Fibroblast of skin of left biceps (primary cell): ENCODE data around the gene GORASP2.
"Not testable (repeated sequence)": the region's sequence is repeated elsewhere in the genome, so short reads cannot be mapped to it uniquely, and the experiment has no call there.

Experiments
- DNase-seq, 2 experiments: peaks; one replicate each; pipeline ENCODE4 v3.0.0-alpha.2; 2013; ENCODE audit warnings: low read depth in 2 of 2

The GORASP2 gene

DNA sequence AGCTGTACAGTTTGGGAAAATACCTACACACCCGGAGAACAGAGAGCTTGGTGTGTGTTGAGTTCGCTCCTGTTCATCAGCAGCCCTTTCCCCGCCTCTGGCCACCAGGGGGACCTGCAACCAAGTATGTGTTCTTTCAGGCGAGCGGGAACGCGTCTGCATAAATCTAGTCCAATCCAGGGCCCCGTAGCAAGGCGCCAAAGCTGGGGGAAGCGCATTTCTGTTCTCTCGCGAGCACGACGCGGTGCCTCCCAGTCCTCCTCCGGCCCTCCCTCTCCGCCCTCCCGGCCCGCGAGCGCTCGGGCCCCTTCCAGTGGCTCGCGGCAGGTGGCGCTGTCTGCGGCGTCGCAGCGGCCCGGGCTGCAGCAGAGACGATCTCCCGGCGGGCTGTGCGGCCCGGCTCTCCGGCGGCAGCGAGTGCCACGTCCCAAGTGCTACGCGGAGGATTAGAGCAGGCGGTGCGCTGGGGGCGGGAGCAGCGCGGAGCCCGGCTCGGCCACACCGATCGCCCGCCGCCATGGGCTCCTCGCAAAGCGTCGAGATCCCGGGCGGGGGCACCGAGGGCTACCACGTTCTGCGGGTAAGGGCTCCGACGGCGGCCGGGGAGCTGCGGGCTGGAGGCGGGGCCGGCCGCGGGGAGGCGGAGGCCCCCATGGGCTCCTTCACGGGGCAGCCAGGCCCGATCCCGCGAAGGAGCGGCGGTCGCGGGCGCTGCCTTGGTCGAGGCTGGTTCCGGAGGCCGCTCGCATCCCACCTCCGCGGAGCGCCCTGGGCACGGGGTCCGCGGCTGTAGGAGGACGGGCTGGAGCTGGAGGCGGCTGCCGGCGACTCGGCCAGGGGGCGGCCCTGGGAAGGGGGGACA is at the start of gene GORASP2:
TSS of gene GORASP2 (plus strand) at position 430 of the 862 bp plus-strand sequence. CDS start at position 518, 88 bp downstream.
- DNase-seq = peak; percentile 99

DNA sequence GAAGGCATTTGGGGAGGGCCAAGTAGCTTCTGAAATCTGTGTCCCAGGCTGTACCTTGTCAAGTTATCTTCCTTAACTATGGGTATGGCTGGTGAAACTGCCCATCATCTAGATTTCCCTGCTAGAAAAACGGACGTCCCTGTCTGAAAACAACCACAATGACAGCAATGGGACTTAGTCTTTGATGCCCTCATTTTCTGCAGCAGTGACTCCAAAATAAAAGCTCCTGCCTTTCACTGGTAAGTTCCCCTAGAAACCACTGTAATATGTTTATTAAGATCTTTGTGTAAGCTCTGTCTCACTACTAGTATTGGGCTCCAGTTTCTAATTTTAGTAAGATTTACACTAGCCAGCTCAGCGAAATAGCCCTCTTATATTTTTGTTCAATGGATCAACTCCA is 47.2 kb upstream of the GORASP2 start:
- no peak for DNase-seq

DNA sequence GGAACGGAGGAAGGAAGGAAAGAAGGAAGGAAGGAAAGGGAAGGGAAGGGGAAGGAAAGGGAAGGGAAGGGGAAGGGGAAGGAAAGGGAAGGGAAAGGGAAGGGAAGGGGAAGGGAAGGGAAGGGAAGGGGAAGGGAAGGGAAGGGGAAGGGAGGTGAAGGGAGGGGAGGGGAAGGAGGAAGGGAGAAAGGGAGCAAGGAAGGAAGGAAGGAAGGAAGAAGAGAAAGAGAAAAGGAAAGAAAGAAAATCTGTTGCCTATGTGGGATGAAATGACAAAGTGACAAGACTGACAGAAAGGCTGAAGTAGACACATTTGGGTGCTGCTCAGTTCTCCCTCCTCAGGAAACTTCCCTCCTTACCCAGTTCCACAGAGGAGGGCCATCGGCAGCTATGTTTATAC is 46.3 kb upstream of the GORASP2 start:
- DNase-seq = no peak

DNA sequence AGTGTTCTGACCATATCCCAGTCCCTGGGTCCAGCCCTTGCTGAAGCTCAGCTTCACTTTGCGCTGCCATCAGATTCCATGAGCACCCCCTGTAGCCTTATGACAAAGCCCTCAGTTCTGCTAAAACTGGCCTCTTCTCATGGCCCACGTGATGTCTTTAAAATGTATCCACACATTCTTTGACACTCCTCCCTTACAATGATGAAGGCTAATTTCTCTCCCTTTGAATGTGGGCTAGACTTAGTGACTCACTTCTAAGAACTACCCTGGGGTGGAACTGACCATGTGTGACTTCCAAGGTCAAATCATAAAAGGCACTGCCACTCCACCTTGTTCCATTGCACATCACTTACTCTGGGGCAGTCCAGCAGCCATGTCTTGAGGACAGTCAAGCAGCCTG is 45.4 kb upstream of the GORASP2 start:
- no peak for DNase-seq

DNA sequence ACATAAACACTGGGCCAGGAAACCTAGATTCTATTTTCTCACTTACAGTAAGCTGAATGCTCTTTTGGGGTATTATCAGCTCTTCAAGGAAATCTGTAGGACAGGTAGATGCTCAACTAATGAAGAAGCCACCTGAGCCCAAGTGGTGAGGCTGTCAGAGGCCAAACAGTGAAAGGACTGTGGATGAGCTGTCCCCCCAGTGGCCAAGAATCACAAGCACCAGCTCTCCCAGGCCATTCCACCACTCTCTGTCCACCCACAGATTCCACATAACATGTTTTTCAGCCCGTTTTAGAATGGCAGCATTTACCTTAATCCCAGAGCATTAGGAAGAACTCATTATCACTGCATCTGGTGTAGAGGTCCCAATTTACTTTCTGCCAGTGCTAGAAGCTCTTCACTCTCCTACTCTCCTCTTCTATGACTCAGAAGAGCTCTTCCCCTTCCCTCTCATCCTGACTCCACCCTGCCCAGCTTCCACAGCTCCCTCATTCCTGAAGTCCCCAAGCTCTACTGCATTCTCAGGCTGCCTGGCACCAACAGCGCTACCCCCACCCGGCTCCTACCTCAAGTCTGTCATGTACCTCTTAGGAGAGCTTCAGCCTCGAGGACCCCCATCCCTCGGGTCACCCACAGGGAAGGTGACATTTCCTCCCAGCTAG is 43.8 kb upstream of the GORASP2 start:
- DNase-seq = no peak

DNA sequence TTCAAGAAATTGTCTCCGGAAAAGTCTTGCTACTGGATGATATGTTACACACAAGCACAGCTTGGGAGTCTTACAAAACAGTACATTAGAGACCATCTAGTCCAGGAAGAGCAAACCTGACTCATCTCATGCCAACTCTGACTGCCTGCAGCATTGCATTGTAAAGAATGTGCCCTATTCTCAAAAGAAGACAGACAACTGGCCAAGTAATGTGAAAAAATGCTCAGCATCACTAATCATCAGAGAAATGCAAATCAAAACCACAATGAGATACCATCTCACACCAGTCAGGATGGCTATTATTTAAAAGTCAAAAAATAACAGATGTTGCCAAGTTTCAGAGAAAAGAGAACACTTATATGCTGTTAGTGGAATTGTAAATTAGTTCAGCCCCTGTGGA is 42.7 kb upstream of the GORASP2 start:
- DNase-seq = peak; percentile 51 to 55

DNA sequence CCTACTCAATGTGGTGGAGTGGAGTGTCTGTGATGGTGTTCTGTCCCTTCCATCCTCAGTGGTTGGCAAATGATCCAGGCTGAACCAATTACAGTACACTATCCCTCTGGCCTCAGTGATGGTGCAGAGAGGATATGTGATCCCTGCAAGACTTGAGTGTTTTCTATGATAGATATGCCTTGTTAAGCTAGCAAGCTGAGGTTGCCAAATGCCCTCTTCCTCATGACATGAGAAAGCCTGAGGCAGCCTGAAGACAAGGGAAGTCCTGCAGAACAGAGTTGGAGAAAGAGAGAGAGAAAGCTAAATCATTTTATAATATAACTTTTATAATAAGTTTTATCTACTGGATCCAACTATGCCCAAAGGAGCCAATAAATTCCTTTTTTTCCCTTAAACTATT is 41.6 kb upstream of the GORASP2 start:
- no peak for DNase-seq

DNA sequence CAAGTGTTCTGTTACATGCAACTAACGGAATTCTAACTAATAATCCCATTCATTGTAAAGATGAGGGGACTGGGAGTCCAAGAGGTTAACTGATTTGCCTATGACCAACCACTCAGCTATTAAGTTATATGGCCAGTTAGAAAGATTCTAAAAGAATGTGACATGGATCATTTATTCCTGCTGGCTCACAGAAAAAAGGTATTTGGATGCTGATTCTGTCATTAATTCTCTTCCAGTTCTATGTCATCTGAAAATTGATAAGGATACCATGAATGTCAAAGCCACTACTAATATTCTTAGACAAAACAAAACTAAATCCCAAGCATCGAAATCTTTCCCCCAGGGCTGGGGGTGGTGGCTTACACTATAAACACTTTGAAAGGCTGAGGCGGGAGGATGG is 41.2 kb upstream of the GORASP2 start:
- DNase-seq = no peak

DNA sequence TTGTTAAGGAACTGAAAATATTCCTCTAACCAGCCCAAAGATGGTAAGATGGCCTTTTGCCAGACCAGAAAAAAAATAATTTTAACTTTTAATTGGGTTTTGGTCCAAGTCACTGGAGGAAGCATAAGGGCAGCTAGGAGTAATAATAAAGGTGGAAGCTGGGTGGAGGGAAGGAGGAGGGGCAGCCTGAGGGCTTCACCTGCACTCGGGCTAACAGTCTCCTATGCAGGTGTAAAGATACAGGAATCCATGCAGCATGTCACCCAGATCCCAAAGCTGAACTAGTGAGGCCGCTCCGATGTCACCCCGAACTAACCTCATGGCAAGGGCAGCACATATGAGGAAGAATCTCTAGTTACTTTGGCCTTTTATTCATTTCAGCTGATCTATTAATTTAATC is 37.2 kb upstream of the GORASP2 start:
- no peak for DNase-seq

DNA sequence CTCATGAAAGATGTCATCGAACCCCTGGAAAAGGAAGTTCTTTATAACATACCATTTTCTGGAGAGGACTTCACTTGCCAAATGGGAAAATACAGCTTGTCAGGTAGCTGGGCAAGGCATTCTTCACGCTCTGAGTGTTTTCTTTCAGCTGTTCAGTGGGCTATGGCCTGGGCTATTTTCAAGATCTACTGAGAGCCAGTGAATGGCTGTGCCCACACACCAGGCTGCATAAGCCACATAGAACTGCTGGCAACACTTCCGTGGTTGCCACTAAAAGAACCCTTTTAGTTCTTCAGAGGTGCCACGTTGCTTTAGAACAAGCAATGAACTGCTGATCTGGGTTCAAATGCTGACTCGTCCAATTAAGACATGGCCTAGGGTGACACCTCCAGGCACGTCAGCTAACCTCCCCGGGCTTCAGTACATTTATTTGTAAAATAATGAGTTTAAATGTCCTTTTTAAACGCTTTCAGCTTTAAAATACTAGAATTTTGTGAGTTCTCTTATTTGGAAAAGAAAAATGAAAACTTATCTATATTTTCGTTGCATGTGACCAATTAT is 36.6 kb upstream of the GORASP2 start:
- DNase-seq = no peak

DNA sequence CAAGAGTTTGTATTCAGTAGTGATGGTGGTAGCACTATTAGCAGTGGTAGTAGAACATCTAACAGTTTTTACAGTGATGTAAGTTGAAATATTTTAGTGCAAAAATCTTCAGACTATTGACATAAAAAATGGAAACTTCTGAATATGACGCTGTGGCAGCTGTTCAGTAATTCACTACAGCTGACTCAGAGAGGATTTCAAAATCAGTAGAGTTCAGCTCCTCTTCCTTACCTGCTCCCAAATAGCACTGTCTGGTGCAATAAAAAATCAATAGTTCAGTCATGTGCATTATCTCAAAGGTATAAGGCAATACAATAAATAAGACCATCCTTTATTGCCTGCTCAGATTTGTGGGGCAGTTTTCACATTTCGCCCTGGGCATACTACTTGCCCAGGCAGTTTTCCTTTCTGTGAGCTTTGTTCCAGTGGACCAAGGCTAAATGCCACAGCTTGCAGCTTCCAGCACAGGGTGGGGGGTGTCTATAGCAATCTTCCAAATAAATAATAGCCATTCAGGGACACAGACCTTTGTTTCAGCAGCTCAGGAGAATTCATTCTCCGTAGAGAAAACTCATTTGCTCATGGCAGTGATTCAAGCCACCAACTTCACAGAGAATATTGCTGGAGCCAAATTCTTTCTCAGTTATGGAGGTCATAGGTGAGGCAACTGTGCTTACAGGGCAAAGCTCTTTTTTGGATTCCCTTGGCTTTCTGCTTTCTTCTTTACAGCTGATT is 33.9 kb upstream of the GORASP2 start:
- DNase-seq = no peak

DNA sequence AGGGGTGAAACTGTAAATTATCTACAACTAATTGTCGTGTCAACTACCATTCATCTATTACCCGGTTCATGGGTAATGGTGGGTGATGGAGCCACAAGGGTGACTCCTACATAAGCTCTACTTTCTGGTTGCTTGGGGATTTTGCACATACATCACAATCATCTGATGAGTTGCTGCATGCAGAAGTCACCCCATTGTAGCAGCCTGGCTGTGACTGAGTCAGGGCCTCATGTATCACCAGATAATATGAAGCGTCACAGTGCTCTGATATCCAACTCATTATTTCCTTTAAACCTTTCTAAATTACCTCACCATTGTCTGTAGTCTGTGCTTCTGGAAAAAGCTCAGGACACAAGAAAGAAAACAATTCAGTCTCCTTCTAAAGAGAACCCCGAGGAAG is 32.4 kb upstream of the GORASP2 start:
- DNase-seq = no peak

DNA sequence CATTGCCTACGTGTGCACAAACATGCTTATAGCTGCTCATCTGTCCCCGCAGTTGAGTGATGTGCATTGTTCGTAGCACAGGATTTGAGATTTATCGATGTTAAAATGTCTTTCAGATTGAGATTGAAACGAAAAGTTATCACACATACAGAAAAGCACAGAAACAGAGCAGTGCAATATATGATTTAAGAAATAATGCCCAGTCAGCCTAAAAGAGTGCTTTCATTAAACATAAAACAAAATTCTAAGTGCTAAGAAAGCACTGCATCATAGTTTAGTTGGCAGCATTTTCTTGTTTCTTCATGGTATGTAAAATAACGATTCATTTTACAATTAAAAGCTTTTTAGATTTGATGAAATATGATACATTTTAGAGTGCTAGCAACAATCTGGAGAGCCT is 31.9 kb upstream of the GORASP2 start:
- no peak for DNase-seq

DNA sequence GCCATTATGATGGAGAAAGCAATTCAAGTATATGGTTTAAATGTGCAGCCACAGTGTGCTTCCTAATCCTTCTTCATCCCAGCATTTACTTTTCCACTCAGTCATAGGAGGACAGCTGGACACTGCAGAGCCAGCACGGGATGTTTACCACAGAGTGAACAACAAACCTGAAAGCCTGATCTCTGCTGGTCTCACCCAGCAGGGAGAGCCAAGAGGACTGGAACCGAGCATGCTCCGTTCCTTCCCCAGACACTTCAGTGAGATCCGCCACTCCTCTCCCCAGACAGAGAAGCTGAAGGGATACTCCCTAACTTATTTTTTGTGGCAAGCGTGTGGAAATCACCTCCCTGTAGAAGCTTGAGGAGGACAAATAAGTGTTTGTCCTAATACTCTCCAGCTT is 23.2 kb upstream of the GORASP2 start:
- DNase-seq = no peak

DNA sequence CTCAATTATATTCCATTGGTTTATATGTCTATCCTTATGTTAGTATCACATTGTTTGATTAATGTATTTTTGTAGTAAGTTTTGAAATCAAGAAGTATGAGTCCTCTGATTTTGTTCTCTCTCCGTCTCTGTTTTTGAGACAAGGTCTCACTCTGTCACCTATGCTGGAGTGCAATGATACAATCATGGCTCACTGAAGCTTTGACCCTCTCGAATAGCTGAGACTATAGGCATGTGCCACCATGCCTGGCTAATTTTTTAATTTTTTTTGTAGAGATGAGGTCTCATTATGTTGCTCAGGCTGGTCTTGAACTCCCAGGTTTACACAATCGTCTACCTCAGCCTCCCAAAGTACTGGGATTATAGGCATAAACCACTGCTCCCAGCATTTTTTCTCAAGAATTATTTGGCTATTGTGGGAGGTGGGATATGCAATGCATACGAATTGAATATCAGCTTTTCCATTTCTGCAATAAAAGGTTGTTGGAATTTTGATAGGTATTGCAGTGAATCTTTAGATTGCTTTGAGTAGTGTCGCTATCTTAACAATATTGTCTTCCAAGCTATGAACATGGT is 17.7 kb upstream of the GORASP2 start:
- no peak for DNase-seq

DNA sequence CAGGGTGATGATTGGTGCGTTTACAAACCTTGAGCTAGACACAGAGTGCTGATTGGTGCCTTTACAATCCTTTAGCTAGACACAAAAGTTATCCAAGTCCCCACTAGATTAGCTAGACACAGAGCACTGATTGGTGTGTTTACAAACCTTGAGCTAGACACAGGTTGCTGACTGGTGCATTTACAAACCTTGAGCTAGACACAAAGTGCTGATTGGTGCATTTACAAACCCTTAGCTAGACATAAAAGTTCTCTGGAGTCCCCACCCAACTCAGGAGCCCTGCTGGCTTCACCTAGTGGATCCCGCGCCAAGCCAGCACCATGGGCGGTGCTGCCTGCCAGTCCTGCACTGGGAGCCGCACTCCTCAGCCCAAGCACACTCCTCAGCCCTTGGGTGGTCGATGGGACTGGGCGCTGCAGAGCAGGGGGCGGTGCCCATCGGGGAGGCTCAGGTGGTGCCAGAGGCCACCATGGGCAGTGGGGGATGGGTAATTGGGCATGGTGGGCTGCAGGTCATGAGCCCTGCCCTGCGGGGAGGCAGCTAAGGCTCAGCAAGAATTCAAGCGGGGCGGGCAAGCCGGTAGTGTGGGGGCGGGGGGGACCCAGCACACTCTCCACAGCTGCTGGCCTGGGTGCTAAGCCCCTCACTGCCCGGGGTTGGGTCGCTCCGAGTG is 13.9 kb upstream of the GORASP2 start:
- not testable (repeated sequence) for DNase-seq

DNA sequence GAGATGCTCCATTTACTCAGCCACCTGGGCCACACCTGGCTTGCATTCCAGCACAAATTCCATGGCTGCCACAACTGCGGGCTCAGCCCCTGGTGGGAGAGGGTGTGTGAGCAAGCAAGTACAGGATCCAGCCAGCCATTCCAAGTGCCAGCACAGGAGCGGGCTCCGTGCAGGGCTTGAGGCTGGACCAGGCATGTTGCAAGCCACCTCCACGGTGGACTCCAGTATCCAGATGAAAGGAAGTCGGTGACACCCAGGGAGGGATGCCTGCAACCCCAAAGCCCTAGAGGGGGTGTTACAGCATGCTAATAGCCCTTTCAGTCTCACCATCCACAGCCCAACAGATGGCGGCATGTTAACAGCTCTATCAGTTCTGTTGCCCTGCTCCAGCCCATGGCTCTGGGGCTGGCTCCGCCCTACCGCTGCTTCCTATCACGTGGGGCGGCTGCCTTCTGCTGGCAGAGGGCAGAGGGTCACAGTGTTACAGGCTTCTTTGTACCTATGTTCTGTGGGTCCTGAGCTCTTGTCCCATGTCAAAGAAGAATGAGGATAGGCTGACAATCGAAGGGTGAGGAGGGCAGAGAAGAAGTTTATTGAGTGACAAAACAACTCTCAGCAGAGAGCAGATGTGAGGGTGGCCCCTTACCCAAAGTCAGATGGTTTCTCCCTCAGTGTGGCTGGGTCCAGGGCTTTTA is 11.7 kb upstream of the GORASP2 start:
- DNase-seq = no peak

DNA sequence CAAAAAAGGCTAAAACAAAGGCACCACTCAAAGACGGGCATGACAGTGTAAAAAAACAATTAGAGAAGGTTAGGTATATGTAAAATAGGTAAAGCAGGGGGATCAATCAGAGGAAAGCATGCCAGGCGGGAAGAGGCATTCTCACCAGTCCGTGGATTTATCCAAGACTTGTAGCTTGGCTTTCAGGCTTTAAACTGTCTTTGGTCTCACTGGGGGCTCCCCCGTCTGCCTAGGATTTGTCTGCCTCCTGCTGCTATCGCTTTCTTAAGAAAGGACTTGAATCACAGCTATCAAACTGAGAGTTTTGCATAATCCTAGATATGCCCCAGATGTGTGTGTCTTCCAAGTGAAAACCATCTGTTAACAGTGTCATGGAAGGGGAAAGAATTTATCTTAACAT is 11.1 kb upstream of the GORASP2 start:
- no peak for DNase-seq

DNA sequence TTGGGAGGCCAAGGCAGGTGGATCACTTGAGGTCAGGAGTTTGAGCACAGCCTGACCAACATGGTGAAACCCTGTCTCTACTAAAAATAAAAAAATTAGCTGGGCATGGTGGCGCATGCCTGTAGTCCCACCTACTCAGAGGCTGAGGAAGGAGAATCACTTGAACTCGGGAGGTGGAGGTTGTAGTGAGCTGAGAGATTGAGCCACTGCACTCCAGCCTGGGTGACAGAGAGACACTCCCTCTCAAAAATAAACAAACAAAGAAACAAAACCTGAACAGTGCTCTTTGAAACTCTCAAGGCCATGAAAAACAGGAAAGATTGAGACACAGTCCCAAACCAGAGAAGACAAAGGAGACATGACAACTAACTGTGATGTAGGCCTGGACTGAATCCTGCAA is 7.2 kb upstream of the GORASP2 start:
- not testable (repeated sequence) for DNase-seq

DNA sequence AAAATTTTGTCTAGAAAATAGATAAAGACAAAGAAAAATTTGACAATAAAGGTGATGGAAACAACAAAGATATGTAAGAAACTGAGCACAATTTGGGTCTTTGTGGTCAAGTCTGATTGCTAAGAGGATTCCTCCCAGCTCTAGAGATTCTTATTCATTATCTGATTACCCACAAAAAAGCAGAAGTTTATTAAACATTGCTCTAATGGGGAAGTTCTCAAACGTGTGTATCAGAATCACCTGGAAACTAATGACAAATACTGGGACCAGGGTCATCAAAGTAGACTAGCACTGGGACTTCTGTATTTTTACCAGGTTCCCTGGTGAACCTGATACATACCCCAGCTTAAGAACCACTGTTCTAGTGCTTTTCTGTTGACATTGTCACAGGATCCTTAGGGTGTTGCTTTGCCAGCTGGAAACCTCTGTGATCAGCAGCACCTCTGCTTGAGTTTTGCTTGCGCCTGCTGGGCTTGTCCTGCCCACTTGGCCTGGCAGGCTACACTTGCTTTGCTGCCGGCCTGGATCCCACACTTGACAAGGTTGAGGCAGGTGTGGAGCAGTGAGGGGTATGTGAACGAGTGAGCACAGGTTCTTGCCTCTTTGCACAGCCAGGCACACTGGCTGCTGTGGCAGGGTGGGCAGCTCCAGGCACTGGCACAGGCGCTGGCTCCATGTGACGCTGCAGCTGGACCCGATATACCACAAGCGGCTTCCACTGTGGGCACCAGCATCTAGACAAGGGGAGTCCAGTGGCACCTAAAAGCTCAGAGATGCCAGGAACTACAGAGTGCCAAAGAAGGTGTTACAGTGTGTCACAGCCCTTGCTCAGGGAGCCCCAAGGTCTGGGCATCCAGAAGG is 6.2 kb upstream of the GORASP2 start:
- DNase-seq = no peak
